ENCODE measurements around the gene LARP4.
"Not testable (repeated sequence)": the region's sequence is repeated elsewhere in the genome, so short reads cannot be mapped to it uniquely, and the experiment has no call there.

The LARP4 gene

DNA sequence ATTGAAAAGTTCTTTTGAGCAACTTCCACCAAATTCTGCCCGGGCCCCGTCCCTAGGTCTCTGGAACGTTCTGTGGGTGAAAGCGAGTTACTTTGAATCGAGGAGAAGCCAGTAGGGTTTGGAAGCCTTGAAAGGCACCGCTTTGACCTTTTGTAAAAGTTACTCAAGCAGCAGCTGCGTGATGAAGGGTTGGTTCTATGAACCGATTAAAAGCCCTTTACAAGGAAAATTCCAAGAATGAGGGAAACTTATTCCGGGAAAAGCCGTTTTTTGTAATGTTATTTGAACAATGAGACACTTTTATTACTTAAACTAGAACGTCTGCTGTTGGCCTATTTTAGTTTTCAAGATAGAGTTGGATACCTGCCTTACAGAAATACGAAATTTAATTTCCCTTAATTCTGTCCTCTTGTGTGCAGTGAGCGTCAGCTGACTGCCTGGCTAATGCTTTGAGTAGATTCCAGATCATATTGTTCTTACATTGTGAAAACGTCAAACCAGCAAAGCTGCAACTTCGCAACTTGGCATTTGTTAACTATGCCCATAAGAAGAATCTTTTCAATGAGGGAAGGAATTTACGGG lies 906 bp downstream of the LARP4 start:
- no peak for FAIRE-seq

DNA sequence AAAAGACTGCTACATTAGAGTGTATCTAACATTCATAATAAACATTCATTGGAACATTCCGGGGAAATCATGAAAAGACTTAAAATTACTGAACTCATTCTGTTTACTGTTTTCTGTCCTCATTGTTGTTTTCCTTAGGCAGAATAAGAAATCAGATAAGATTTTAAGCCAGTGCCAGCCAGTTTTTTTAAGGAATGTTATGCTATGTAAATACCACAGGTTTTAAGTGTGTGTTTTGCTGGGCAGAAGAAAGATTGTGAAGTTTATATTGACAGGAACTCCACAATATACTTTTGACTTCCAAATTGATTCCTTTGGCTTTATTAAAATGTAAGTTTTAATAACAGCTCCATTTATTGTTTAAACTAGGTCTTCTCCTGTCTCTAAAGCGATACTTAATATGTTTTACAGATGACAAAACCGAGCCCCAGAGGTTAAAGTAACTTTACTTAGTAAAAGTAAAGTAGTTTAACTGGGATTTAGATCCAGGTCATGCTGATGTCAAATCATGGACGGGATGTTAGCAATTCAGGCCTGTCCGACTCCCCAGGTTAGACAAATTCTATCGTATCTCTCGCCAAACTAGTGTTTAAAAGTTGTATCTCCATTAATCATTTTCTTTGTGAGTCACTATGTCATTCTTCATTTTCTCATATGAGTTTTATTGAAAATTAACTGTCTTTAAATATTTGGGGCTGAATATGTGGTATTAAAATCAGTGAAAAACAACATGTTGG lies 1.7 kb downstream of the LARP4 start:
- peak; percentile 3 for FAIRE-seq

DNA sequence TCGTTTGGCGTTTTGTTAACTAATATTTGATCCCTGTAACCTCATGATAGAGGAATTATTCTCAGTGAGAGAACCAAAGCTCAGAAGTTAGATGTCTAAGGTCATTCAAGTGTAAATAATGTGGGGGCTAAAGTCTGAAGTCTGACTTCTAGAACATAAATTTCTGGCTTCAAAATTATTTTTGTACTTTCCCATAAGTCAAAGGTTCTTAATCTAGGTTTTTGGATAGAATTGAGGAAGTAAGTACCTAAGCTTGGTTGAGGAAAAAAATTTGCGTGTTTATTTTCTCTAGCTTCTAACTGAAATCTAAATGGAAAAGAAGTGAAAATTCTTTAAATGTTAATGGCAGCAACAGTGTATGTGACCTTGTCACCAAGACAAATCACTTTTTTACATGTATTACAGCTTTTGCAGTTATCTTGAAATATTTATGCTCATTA lies 2.3 kb downstream of the LARP4 start:
- FAIRE-seq, result no peak

DNA sequence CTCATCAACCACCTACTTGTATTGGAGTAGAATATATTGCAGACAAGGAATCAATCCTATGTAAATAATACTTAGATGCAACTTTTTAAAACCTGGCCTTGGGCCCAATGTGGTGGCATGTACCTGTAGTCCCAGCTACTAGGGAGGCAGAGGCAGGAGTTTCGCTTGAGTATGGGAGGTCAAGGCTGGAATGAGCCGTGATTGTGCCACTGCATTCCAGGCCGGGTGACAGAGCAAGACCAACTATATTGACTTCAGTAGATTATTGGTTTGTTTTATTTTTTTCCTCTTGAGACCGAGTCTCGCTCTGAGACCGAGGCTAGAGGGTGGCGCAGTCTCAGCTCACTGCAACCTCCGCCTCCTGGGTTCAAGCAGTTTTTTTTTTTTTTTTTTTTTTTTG lies 3.6 kb downstream of the LARP4 start:
- FAIRE-seq, result no peak

DNA sequence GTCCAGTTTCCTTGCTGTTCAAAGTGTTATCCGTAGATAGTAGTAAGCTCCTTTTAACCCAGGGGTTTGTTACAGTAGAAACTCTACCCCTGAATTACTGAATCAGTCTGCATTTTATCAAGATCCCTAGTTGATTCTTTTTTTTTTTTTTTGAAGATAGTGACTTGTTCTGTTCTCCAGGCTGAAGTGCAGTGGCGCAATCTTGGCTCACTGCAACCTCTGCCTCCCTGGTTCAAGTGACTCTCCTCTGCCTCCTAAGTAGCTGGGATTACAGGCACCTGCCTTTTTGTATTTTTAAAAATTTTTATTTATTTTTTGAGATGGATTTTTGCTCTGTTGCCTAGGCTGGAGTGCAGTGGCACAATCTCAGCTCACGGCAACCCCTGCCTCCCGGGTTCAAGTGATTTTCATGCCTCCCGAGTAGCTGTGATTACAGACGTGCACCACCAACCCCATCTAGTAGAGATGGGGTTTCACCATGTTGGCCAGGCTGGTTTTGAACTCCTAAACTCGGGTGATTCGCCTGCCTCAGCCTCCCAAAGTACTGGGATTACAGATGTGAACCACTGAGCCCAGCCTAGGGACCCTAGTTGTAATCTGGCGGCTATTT lies 10.5 kb downstream of the LARP4 start:
- FAIRE-seq, result no peak

DNA sequence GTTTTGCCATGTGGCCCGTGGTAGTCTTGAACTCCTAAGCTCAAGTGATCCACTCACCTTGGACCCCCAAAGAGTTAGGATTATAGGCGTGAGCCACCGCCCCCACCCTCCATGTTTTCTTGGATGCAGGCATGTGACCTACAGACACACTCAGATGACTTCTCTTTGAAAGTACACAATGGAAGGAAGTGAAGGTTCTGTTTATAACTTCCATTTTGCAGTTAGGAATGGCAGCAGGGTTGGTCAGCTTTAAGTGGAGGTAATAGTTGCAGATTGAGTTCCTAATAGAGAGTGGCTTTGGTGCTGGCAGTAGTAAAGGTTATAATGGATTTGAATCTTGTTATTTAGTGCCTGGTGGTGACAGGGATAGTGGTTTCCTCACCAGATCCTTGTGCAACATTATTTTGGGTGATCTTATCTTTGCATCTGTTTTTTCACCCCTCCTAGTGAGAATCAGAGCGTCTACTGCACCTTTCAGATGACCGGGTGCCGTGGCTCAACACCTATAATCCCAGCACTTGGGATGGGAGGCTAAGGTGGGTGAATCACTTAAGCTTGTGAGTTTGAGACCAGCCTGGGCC lies 15.3 kb downstream of the LARP4 start:
- no peak for FAIRE-seq

DNA sequence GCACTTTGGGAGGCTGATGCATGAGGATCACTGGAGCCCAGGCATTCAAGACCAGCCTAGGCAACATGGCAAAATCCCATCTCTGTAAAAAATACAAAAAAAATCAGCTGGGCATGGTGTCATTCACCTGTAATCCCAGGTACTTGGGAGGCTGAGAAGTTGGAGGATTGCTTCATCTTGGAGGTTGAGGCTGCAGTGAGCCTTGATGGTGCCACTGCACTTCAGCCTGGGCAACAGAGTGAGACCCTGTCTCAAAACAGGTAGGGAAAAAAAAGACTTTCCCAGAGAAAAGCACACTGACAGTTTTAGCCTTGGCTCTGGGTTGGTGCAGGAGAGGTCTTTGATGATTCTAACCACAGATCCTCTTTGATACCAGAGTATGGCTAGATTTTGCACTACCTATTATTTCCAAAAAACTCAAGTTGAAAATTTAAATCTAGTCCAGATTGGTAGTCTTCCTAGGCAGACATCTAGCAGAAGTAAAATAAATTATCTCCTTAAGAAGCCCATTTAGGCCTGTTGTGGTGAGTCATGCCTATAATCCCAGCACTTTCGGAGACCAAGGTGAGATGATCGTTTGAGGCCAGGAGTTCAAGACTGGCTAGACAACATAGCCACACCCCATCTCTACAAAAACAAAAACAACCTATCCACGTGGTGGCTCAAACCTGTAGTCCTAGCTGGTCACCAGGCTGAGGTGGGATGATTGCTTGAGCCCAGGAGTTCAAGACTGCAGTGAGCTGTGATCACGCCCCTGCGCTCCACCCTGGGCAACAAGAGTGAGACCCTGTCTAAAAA lies 18.6 kb downstream of the LARP4 start:
- no peak for FAIRE-seq

DNA sequence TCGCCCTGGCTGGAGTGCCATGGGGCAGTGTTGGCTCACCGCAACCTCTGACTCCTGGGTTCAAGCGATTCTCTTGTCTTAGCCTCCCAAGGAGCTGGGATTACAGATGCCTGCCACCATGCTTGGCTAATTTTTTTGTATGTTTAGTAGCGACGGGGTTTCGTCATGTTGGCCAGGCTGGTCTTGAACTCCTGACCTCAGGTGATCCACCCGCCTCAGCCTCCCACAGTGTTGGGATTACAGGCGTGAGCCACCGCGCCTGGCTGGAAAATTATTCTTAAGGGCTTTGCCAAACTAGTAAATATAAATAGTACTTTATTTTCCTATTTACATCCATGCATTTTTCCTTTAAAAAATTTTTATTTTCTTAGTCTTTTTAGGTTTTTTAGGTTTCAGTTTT lies 22.2 kb downstream of the LARP4 start:
- not testable (repeated sequence) for FAIRE-seq

DNA sequence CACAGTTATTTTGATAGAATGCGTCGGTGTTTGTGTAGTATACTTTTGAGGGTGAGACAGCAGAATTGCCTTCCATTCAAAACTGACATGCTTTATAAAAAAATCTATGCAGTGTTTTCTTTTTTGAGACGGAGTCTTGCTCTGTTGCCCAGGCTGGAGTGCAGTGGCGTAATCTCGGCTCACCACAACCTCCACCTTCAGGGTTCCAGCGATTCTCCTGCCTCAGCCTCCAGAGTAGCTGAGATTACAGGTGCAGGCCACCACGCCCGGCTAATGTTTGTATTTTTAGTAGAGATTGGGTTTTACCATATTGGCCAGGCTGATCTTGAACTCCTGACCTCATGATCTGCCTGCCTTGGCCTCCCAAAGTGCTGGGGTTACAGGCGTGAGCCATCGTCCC lies 22.7 kb downstream of the LARP4 start:
- not testable (repeated sequence) for FAIRE-seq

DNA sequence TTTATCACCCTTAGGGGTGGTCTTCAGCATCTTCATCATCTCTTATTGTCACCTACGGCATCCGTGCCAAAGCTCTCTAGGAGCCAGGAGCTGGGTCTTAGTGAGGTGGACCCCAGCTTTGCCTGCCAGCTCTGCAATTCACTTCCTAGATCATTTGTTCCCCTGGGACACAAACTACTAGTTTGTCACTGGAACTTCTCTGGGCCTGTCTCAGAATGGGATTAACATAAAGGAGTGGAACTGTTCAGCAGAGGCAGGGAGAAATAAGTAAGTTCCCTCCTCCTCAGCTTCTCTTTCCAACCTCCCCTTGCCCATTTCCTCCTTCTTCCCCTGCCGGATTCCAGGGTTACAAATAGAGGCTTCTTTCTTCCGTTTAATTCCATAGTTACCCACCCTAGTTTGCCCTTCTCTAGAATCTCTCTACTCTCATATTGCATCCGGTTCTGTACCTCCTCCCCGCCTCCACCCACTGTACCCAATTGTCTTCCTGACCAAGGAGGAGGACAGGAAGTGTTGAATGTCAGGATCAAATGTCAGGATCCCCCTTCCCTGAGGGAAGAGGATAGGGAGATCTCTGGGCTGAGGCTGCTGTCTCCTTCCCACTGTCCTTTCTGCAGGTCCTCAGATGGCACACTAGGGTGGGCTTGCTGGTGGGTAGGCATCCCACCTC lies 25.0 kb downstream of the LARP4 start:
- FAIRE-seq, result no peak

DNA sequence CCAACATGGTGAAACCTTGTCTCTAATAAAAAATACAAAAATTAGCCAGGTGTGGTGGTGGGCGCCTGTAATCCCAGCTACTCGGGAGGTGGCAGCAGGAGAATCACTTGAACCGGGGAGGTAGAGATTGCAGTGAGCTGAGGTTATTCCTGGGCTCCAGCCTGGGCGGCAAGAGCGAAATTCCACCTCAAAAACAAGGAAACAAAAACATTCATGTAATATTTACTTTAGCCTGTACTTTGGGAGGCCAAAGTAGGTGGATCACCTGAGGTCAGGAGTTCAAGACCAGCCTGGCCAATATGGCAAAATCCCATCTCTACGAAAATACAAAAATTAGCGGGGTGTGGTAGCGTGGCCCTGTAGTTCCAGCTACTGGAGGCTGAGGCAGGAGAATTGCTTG lies 31.0 kb downstream of the LARP4 start:
- not testable (repeated sequence) for FAIRE-seq

DNA sequence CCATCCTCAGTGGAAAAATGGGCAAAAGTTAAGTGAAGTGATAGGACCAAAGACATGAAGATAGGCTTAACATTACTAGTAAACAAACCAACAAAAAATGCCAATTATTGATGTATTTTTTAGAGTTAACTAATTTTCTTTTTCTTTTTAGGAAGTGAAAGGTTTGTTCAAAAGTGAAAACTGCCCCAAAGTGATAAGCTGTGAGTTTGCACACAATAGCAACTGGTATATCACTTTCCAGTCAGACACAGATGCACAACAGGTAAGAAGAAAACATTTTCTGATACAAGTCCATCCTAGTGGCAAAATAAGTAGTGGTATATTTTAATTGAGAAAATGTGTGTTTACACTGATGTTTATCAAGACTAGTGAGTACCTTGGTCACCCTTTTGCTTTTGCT lies 39.6 kb downstream of the LARP4 start:
- no peak for FAIRE-seq

DNA sequence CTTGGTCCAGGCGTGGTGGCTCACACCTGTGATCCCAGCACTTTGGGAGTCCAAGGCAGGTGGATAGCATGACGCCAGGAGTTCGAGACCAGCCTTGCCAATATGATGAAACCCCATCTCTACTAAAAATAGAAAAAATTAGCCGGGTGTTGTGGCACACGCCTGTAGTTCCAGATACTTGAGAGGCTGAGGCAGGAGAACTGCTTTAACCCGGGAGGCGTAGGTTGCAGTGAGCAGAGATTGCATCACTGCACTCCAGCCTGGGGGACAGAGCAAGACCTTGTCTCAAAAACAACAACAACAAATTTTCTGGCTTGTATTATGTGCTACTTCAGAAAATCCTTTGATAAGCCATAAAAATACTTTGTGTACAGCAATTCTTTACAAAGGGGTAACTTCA lies 41.1 kb downstream of the LARP4 start:
- FAIRE-seq, result no peak

DNA sequence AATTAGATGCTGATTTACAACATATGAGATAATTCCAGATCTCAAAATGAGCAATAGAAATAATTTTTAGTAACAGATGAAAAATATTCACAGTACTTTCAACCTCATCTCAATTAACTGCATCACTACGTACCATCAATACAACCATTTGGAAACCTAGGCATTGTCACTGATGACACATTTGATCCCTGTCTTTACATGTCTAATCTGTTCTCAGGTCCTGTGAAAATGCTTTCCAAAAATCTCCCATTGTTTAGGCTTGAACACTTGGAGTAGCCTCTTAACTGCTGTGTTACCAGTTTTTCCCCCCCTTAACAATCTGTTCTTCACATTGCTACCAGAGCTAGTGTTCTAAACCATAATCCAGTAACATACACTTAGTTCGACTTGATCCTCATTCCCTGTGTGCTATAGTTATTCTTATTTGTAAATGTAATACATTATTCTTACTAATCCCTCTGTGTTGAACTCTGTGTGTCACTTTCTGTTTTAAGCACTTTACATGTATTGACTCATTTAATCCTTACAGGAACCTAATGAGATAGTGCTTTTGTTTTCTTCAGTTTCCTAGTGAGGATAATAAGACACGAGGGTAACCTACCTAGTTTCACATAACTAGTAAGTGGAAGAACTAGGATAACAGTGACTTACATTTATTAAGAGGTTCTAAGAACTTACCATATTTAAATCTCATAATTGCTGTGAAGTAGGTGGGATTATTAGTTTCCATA lies 41.7 kb downstream of the LARP4 start:
- FAIRE-seq, result no peak

DNA sequence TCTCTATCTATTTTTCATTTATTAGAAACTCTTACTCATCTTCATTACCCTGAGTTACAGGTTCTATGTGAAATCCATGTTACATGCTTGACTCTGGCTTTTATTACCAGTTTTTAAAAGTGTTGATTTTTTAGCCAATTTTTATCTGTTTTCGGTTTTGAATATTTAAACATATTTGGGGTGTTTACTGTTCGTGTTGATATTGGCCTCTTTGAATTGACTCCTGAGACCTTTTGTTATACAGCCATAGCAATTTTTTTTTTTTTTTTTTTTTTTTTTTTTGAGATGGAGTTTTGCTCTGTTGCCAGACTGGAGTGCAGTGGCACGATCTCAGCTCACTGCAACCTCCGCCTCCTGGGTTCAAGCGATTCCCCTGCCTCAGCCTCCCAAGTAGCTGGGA lies 49.0 kb downstream of the LARP4 start:
- FAIRE-seq, result not testable (repeated sequence)

DNA sequence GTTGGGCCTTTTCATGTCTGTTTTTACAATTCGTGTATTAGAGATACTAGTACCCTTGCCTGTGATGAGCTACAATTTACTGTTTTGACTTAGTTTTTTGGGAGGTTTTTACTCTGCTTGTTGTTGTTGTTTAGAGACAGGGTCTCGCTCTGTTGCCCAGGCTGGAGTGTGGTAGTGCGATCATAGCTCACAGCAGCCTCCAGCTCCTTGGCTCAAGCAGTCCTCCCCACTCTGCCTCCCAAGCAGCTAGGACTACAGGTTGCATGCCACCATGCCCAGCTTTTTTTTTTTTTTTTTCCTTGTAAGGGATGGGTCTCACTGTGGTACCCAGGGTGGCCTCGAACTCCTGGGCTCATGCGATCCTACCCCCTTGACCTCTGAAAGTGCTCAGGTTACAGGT lies 52.1 kb downstream of the LARP4 start:
- no peak for FAIRE-seq

DNA sequence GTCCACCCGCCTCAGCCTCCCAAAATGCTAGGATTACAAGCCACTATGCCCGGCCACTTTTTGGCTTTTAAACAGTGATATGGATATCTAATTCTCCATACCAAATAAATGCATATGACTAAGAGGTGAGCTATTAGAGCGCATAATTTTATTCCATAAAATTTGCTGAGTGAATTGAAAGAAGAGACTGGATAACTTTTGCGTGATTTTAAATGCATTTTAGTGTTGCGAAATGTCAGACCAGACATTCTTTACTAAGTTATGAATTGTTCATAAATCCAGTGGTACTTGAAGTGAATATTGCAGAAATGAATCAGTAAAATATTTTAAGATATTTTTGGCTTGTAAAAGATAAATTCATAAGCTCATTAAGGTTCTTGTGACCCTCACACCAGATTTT lies 53.2 kb downstream of the LARP4 start:
- no peak for FAIRE-seq

DNA sequence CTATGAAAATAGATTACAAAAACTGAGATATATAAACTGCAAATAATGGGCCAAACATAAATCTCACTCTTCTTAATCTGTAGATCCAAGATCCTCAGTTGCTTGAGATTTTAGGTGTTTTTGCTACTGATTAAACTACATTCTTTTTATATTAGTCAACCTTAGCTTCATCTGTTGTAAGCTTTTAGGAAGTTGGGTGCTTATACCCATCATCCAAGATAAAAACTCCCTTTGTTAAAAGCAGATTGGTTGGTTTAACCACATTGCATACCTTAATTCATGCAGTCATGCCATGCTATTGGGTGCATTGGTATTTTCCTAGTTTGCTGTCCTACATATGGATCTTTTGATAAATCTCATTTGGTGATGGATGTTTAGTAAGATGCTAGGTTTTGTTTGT lies 57.9 kb downstream of the LARP4 start:
- FAIRE-seq, result no peak

DNA sequence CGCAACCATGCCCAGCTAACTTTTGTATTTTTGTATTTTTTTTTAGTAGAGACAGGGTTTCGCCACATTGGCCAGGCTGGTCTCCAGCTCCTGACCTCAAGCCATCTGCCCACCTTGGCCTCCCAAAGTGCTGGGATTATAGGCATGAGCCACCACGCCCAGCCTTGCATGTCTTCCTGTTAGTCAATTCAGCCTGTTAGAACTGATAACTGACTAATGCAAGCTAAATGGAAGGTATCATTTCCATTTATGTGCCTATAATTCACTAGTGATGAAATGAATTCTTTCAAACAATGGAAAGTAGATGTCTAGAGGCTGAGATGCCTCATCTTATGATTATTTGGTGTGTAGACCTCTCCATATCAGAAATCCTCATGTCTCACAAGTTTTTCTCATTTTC lies 66.8 kb downstream of the LARP4 start:
- FAIRE-seq, result no peak

DNA sequence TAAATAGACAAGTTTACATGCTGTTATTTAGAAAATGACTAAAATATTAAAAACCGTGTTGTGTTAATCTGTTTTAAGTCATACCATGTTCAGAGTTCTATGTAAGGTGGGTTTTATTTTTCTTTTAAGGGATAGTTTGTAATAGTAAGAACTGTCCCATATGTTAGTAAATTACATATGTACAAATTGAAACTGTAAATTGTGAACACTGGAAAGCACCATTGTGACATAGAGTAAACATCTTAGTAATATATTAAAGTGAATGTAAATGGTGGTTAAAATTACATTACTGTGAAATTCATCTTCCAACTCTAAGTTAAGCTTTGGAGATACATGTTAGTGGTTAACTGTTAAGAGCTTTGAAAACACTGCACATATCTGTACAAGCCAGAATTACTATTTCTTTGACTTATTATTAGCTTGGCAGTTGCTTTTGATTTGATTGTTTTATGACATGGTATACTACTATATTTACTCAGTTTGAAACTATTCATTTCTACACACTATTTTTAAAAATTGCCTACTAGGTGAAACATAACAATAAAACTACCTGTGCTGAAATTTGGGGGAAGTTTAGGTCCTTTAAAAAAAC lies 76.7 kb downstream of the LARP4 start:
- FAIRE-seq, result no peak

DNA sequence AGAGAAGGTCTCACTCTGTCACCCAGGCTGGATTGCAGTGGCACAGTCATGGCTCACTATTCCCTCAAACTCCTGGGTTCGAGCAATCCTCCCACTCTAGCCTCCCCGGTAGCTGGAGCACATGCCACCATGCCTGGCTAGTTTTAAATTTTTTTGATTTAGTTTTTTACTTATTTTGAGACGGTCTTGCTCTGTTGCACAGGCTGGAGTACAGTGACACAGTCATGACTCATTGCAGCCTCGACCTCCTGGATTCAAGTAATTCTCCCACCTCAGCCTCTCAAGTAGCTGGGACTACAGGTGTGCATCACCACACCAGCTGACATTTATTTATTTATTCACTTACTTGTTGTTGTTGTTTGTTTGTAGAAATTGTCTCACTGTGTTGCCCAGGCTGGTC lies 81.9 kb downstream of the LARP4 start:
- FAIRE-seq, result no peak

DNA sequence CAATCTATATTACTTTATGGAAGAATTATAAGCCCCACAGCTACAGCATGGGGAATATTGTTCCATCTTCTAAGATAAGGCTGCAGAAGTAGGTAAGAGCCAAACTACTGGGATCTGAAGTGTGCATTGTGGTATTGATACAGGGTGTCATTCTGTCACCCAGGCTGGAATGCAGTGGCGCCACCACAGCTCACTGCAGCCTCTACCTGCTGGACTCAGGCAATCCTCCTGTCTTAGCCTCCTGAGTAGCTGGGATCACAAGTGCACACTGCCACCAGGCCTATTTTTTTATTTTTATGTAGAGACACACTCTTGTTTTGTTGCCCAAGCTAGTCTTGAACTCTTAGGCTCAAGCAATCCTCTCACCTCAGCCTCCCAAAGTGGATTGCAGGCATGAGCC lies 82.8 kb downstream of the LARP4 start:
- FAIRE-seq, result no peak

Data from G401.6 (cell line).